Neural cell (in vitro differentiated cells): Measurements from ENCODE around the gene PRTFDC1. TPM values are rescaled to one million over a fixed set of nuclear protein-coding genes. Genes with fewer than 3 reads are reported as not detected.

ENCODE experiments used
- H2AFZ ChIP-seq: fragments of 200-600, 300-800 bp; sonication (generic), shearing (Covaris generic); 2 replicates; pipeline ENCODE4 v1.6.0; 2014; ENCODE audit warnings: low read depth, mild to moderate bottlenecking, antibody characterized with exemption, low read length, moderate library complexity
- H3F3A ChIP-seq: fragments of 200-600 bp; shearing (Covaris generic); 2 replicates; pipeline ENCODE4 v1.6.1; 2016; ENCODE audit warnings: mild to moderate bottlenecking, moderate library complexity, mixed read lengths, antibody characterized with exemption, low read length; ENCODE audit not compliant: insufficient read depth, poor library complexity, severe bottlenecking
- H3K27ac ChIP-seq: fragments of 200-600, 300-800 bp; sonication (generic), shearing (Covaris generic); 2 replicates; pipeline ENCODE4 v1.5.1; 2014; ENCODE audit warnings: mild to moderate bottlenecking, low read length, moderate library complexity
- H3K27me3 ChIP-seq: fragments of 300-800, 200-600 bp; sonication (generic), shearing (Covaris generic); 2 replicates; pipeline ENCODE4 v1.6.0; 2014; ENCODE audit warnings: mild to moderate bottlenecking, low read depth, low read length, moderate library complexity; ENCODE audit not compliant: insufficient read depth
- H3K36me3 ChIP-seq: fragments of 300-800, 200-600 bp; sonication (generic), shearing (Covaris generic); 2 replicates; pipeline ENCODE4 v1.5.1; 2014; ENCODE audit warnings: mild to moderate bottlenecking, antibody characterized with exemption, low read length, moderate library complexity; ENCODE audit not compliant: insufficient read depth
- H3K4me2 ChIP-seq: fragments of 300-800, 200-600 bp; sonication (generic), shearing (Covaris generic); 2 replicates; pipeline ENCODE4 v1.6.0; 2014; ENCODE audit warnings: mild to moderate bottlenecking, low read length
- H3K4me3 ChIP-seq: fragments of 300-800, 200-600 bp; sonication (generic), shearing (Covaris generic); 2 replicates; pipeline ENCODE4 v1.5.1; 2014; ENCODE audit warnings: mild to moderate bottlenecking, low read length, moderate library complexity
- H3K79me2 ChIP-seq: fragments of 200-600 bp; shearing (Covaris generic); replicated peaks from 2 replicates; pipeline ENCODE4 v1.6.0; 2014; ENCODE audit warnings: mild to moderate bottlenecking, low read length, moderate library complexity; ENCODE audit not compliant: insufficient read depth
- H3K9ac ChIP-seq: fragments of 300-800, 200-600 bp; sonication (generic), shearing (Covaris generic); 2 replicates; pipeline ENCODE4 v1.6.1; 2016; ENCODE audit warnings: mild to moderate bottlenecking, low read length, mixed read lengths
- H3K9me2 ChIP-seq: fragments of 200-600 bp; shearing (Covaris generic); 2 replicates; pipeline ENCODE4 v1.6.1; 2016; ENCODE audit warnings: mild to moderate bottlenecking, low read length, mixed read lengths; ENCODE audit not compliant: insufficient read depth
- H3K9me3 ChIP-seq: fragments of 200-600, 300-800 bp; sonication (generic), shearing (Covaris generic); 2 replicates; pipeline ENCODE4 v1.6.1; 2016; ENCODE audit warnings: mild to moderate bottlenecking, mixed run types, low read length, moderate library complexity, mixed read lengths
- H4K20me1 ChIP-seq: fragments of 200-600 bp; shearing (Covaris generic); 2 replicates; pipeline ENCODE4 v1.6.1; 2016; ENCODE audit warnings: mild to moderate bottlenecking, mixed run types; ENCODE audit not compliant: insufficient read depth
- EP300 ChIP-seq: fragments of 450-650 bp; conservative IDR thresholded peaks from 2 replicates; pipeline ENCODE4 v1.6.1; 2014; ENCODE audit warnings: antibody characterized with exemption, mild to moderate bottlenecking, moderate library complexity; ENCODE audit not compliant: poor library complexity, severe bottlenecking
- EZH2 ChIP-seq: fragments of 200-600, 300-800 bp; shearing (Covaris generic), sonication (generic); IDR thresholded peaks from 2 replicates; pipeline ENCODE4 v1.6.1; 2014; ENCODE audit warnings: antibody characterized with exemption, low read length, borderline replicate concordance, mild to moderate bottlenecking; ENCODE audit not compliant: insufficient read depth, poor library complexity, severe bottlenecking
- MXI1 ChIP-seq: fragments of 450-650 bp; conservative IDR thresholded peaks from 2 replicates; pipeline ENCODE4 v1.6.1; 2014; ENCODE audit warnings: antibody characterized with exemption, mild to moderate bottlenecking; ENCODE audit not compliant: poor library complexity, severe bottlenecking
- POLR2AphosphoS5 ChIP-seq: IDR thresholded peaks from 2 replicates; pipeline ENCODE4 v1.6.1; 2012
- RAD21 ChIP-seq: fragments of 450-650 bp; conservative IDR thresholded peaks from 2 replicates; pipeline ENCODE4 v1.6.1; 2014; ENCODE audit warnings: antibody characterized with exemption, mild to moderate bottlenecking, moderate library complexity
- SMC3 ChIP-seq: fragments of 450-650 bp; conservative IDR thresholded peaks from 2 replicates; pipeline ENCODE4 v1.6.1; 2014; ENCODE audit warnings: antibody characterized with exemption, mild to moderate bottlenecking, moderate library complexity; ENCODE audit not compliant: poor library complexity
- TAF1 ChIP-seq: IDR thresholded peaks from 2 replicates; pipeline ENCODE4 v1.6.1; 2012; ENCODE audit warnings: low read depth
- polyA plus RNA-seq: library from polyadenylated mRNA; depleted of rRNA; stranded (reverse); fragments of >200 nt; gene quantifications from 2 replicates; pipeline ENCODE4 v1.2.3, GENCODE V29; 2014
- TF ChIP-seq, protein P1 (sequence below): IDR thresholded peaks from 2 replicates; pipeline ENCODE4 v1.6.1; 2012; ENCODE audit warnings: borderline replicate concordance
- TF ChIP-seq, protein P2 (sequence below): fragments of 450-650 bp; IDR thresholded peaks from 2 replicates; pipeline ENCODE4 v1.5.1; 2014; ENCODE audit warnings: antibody characterized with exemption, mild to moderate bottlenecking, moderate library complexity; ENCODE audit not compliant: poor library complexity, severe bottlenecking

The PRTFDC1 gene
- polyA plus RNA-seq, 1 donor from 2014 or later: 3.4 TPM

DNA sequence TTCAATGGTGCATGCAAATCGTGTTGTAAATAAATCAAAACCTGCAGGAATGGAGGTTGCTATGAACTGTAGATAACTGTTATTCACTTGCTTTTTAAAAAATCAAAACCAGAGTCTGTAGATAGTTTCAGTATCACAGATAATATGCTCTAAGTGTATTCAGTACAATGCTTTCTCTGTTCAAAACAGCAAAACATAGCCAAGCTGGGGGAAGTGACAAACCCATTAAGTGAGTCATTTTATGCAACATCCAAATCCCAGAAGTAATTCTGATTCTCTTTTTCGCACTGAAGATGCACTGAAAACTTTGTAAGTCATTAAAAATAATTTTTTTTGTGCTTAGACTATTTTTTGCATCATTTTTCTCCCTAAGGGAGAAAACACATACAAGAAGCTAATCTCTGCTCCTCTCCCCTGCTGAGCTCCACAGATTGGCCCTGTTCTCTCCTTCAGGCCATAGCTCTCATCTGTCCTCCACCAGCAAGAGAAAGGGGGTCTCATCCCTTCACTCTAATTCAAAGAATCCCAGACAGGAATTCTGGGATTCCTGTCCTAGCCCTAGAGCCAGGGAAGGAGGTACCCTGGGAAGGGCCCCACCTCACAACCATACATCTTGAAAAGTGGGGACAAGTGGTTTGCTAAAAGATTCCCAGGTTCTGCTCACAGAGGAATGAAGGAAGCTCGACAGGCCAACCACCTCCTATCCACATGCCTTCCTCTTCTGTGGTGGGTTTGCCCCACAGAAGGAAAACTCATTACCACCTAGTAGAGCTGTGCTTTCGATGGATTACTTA, 4.9 kb downstream of the PRTFDC1 start:
- Histone ChIP-seq H3K4me2 (no peak overlapping the region), H3K27me3 (no peaks in the 10 kb centered on the region), H3K9ac (no peak overlapping the region), H3K79me2 (no peaks in the 10 kb centered on the region), H4K20me1 (no peaks in the 10 kb centered on the region), H3K27ac (no peak overlapping the region), H3K9me3 (no peaks in the 10 kb centered on the region), H3F3A (no peaks in the 10 kb centered on the region), H3K36me3 (no peaks in the 10 kb centered on the region), H3K4me3 (no peak overlapping the region), H2AFZ (no peak overlapping the region), H3K9me2 (no peaks in the 10 kb centered on the region)
- TF ChIP-seq, protein P1, sequence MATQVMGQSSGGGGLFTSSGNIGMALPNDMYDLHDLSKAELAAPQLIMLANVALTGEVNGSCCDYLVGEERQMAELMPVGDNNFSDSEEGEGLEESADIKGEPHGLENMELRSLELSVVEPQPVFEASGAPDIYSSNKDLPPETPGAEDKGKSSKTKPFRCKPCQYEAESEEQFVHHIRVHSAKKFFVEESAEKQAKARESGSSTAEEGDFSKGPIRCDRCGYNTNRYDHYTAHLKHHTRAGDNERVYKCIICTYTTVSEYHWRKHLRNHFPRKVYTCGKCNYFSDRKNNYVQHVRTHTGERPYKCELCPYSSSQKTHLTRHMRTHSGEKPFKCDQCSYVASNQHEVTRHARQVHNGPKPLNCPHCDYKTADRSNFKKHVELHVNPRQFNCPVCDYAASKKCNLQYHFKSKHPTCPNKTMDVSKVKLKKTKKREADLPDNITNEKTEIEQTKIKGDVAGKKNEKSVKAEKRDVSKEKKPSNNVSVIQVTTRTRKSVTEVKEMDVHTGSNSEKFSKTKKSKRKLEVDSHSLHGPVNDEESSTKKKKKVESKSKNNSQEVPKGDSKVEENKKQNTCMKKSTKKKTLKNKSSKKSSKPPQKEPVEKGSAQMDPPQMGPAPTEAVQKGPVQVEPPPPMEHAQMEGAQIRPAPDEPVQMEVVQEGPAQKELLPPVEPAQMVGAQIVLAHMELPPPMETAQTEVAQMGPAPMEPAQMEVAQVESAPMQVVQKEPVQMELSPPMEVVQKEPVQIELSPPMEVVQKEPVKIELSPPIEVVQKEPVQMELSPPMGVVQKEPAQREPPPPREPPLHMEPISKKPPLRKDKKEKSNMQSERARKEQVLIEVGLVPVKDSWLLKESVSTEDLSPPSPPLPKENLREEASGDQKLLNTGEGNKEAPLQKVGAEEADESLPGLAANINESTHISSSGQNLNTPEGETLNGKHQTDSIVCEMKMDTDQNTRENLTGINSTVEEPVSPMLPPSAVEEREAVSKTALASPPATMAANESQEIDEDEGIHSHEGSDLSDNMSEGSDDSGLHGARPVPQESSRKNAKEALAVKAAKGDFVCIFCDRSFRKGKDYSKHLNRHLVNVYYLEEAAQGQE: no peak
- TF ChIP-seq EZH2 (no peak), MXI1 (no peak), RAD21 (no peak), TAF1 (no peak), EP300 (no peak), POLR2AphosphoS5 (no peak), SMC3 (no peak)
- TF ChIP-seq, protein P2, sequence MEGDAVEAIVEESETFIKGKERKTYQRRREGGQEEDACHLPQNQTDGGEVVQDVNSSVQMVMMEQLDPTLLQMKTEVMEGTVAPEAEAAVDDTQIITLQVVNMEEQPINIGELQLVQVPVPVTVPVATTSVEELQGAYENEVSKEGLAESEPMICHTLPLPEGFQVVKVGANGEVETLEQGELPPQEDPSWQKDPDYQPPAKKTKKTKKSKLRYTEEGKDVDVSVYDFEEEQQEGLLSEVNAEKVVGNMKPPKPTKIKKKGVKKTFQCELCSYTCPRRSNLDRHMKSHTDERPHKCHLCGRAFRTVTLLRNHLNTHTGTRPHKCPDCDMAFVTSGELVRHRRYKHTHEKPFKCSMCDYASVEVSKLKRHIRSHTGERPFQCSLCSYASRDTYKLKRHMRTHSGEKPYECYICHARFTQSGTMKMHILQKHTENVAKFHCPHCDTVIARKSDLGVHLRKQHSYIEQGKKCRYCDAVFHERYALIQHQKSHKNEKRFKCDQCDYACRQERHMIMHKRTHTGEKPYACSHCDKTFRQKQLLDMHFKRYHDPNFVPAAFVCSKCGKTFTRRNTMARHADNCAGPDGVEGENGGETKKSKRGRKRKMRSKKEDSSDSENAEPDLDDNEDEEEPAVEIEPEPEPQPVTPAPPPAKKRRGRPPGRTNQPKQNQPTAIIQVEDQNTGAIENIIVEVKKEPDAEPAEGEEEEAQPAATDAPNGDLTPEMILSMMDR: no peak

DNA sequence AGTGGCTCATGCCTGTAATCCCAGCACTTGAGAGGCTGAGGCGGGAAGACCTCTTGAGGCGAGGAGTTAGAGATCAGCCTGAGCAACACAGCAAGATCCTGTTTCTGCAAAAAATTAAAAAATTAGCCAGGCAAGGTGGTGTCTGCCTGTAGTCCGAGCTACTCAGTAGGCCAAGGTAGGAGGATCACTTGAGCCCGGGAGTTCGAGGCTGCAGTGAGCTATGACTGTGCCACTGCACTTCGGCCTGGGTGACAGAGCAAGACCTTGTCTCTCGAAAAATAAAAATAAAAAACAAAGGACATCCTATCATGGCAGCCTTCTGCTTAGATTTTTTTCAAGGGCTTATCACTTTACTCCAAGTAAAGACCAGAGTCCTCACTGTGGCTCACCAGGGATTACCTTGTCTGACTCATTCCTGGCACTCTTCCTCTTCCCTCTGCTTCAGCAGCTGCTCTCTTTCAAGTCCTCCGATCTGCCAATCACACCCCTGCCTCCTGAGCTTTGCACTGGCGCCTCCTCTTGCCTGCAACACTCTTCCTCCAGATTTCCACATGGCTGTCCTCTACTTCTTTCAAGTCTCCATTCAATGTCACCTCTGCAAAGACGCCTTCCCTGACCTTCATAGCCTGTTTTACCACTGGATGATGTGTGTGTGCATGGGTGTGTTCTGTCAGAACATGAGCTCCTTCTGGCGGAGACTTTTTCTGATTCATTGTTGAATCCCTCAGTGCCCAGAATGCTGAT, 7.7 kb downstream of the PRTFDC1 start:
- Histone ChIP-seq H3K9ac (no peak overlapping the region), H3K4me3 (no peak overlapping the region), H3K4me2 (no peak overlapping the region), H3K36me3 (no peaks in the 10 kb centered on the region), H4K20me1 (no peaks in the 10 kb centered on the region), H3K9me3 (no peaks in the 10 kb centered on the region), H2AFZ (no peak overlapping the region), H3K79me2 (no peaks in the 10 kb centered on the region), H3K27me3 (no peaks in the 10 kb centered on the region), H3K27ac (no peak overlapping the region), H3F3A (no peaks in the 10 kb centered on the region), H3K9me2 (no peaks in the 10 kb centered on the region)
- TF ChIP-seq RAD21: no peak
- no peak for TF ChIP-seq TAF1
- TF ChIP-seq SMC3: no peak
- TF ChIP-seq, protein P1: no peak
- TF ChIP-seq EZH2: no peak
